NCI-H446 treated with DMSO at 0.1 percent for 48 hours (cell line): ENCODE data around the gene ACBD6.

Source experiments
- DNase-seq: peaks from one replicate; lab custom pipeline; 2025; lab: John Stamatoyannopoulos, UW

Gene ACBD6

GRCh38 chr1:180525715-180526039, 23.3 kb upstream of the ACBD6 start:
- DNase-seq = no peak

- DNase-seq = no peak
Measured at GRCh38 chr1:180524915-180525714, 22.7 kb upstream of the ACBD6 start.

DNA sequence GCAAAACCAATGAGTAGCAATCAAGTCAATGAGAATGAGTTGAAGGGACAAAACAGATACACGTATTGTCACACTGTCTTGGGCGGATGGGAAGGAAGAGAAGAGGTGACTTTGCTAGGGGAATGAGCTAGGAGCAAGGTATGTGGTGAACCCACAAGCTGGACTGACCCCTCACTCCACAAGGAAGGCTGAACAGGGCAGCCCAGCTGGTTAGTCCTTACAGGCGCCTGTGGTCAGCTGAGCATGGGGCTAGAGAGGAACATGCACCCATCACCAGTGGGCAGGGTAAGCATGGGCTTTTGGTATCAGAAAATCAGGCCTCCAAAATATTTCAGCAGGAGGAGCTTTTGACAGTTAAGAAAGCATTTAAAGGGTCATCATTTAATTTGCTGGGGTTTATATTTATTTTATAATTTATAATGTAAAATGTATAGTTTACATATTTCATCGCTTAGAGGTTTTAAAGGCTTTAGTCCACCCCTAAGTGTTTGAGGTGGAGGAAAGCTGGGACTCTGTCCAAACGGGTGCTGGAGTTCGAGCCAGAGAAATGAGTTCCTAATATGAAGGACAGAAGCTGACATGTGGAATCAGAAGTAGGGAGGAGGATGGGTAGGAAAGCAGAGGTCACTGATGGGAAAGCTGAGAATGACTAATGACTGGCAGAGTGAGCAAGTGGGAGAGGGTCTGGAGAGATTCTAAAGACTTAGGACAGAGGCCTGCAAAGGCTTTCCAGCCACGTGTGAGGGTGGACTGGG, 22.0 kb upstream of the ACBD6 start:
- DNase-seq = no peak

DNA sequence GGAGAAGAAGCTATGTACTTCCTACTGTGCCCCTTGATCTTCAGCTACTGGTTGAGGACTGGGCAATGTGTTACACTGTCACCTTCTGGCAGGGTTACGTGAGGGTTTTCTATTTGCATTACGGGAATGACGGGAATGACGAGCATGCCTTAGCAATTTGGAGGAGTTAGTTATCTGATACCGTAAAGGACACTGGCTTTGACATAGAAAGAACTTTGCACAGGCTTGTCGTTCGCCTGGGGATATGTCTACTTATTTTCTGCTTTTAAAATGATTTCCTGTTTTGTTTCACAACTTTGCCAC, 19.8 kb upstream of the ACBD6 start:
- no peak for DNase-seq

DNA sequence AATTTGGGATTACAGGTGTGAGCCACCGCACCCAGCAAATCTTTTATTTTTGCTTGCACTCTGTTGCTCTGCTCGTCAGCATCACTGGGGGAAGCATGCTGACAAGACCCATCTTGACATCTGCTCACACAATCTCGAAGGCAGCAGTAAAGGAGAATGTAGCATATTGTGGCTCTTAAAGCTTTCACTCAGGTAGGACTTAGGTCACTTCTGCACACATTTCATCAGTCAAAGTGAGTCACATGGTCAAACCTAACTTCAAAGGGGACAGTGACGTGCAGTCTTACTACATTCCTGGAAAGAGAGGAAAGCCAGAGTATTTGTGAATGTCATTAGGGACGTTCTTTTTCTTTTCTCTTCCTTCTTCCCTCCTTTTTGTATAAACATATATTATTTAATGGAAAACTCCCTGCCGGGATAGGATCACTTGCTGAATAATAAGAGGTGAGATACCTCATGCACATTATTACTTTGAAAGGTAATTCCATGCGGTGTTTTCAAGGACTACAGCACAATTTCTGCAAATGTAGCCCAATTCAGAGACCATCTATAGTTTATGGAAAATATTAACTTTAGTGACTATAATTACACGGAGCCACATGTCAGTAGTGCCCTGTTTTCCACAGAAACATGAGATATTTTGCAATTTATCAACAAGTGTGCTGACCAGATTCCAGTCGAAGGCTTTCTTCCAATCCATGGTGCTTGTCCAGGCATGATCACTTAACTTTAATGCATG, 19.3 kb upstream of the ACBD6 start:
- DNase-seq = no peak

DNA sequence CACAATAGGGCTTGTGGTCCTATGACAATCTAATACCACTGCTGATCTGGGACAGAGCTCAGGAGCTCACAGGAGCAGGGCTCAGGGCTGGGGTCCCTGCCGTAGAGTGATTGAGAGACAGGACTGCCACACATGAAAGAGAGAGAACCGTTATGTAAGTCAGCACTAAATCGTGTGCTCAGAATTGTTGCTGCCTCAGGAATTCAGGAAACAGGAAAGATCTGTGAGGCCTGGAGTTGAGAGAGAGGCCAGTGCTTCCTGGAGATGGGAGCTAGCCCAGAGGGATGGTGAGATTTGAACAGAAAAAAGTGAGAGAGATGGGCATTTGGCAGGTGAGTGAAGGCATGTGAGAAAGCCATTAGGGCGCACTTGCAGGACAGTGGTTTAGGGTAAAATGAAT, 17.5 kb upstream of the ACBD6 start:
- DNase-seq = no peak

DNA sequence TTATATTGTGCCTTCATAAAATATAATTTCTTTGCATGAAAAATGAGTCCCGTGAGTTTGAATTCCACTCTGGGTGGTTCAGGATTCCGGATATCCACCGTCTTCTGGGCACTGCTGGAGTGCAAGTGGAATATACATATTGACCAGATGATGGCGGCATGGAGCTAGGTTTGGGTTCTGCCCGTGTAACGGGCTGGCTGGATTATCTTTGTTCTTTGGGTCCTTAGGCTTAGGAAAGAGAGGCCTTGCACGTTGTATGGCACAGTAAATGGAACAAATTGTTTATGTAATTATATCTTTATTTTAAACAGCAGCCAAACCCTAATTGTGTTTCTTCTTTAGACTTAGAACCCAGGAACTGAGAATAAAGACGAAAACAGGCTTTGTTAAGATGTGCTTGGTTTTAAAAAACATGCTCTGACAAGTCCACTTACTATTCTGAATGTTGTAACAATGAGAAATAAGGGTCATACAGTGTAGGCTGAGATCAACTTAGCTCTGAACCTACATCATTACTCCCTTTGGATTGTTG, 13.5 kb upstream of the ACBD6 start:
- DNase-seq = peak; percentile 76

GRCh38 chr1:180515364-180515763, 13.0 kb upstream of the ACBD6 start:
- no peak for DNase-seq

GRCh38 chr1:180513531-180513930, 11.2 kb upstream of the ACBD6 start:
- no peak for DNase-seq

DNA sequence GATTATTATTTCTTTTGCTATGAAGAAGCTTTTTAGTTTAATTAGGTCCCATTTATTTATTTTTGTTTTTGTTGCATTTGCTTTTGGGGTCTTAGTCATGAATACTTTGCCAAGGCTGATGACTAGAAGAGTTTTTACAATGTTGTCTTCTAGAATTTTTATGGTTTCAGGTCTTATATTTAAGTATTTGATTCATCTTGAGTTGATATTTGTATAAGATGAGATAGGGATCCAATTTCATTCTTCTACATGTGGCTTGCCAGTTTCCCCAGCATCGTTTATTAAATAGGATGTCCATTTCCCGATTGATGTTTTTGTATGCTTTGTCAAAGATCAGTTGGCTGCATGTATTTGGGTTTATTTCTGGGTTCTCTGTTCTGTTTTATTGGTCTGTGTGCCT, 8.5 kb upstream of the ACBD6 start:
- DNase-seq = no peak

- no peak for DNase-seq
Measured at GRCh38 chr1:180508725-180509097, 6.3 kb upstream of the ACBD6 start.

DNA sequence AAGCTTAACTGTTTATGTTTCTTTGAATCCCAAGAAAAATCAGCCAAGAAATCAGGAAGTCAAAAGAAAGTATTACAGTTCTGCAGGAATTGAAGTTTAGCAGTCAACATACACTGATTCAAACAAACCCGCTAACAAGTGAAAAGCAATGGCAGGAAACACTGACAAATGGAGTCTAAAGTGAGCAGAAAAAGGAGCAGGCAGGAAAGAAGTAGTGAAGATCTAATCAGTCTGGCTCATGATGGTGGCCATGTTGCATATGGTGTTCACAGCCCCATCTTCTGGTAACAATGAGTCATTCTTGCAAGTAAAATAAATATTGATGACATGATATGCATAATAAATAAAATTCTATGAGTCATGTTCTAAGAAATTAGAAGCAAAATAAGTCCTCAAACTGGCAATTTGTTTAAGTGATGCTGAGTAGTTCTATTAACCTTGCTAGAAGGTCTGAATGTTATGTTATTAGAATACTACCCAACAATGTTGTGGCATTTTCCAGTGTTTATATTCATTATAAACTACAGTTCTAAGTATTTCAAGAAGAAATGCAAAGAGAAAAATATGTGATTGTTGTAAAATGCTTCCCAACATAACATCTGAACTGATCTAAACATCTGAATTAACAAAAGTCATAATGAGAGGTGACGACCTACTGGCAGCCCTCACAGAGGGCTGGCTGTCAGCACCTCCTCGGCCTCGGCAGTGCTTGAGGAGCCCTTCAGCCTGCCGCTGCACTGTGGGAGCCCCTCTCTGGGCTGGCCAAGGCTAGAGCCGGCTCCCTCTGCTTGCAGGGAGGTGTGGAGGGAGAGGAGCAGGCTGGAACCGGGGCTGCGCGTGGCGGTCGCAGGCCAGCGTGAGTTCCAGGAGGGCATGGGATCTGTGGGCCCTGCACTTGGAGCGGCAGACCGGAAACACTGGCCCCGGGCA, 5.7 kb upstream of the ACBD6 start:
- no peak for DNase-seq

DNA sequence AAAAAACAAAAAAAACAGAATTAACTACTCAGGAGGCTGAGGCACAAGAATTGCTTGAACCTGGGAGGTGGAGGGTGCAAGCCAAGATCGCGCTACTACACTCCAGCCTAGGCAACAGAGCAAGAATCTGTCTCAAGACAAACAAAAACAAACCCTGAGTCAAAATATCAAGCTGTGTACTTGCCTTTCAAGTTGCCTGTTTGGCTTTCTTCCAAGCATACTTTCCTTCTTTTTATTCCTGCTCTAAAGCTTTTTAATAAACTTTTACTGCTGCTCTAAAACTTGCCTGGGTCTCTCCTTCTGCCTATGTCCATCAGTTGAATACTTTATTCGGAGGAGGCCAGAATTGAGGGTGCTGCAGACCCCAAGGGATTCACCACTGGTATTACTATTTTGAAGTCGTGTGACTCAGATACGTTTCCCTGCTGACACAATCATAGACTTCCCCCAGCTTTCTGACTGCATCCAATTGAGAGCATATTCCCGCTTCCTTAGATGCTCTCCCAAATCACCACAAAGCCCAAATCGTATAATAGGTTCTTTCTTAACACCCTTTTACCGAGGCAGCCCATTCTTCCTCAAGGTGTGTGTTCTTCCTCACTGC, 3.5 kb upstream of the ACBD6 start:
- DNase-seq = no peak

DNA sequence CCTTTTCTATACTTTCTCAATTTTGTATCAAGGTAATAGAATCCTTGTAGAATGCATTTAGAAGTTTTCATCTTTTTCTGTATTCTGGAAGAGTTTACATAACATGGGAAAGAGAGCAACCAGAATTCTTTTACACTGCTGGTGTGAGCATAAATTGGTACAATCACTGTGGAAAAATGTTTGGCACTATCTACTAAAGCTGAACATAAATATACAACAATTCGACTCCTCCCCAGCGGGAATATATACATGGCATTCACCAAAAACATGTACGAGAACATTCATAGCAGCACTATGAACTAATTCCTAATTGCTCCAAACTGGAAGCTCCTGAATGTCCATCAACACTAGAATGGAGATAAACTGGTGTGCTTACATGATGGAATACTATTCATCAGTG, 1.8 kb upstream of the ACBD6 start:
- DNase-seq = no peak

GRCh38 chr1:180503280-180503862, 994 bp upstream of the ACBD6 start:
- no peak for DNase-seq

- no peak for DNase-seq
Measured at GRCh38 chr1:180501865-180502360, 464 bp downstream of the ACBD6 start.

DNA sequence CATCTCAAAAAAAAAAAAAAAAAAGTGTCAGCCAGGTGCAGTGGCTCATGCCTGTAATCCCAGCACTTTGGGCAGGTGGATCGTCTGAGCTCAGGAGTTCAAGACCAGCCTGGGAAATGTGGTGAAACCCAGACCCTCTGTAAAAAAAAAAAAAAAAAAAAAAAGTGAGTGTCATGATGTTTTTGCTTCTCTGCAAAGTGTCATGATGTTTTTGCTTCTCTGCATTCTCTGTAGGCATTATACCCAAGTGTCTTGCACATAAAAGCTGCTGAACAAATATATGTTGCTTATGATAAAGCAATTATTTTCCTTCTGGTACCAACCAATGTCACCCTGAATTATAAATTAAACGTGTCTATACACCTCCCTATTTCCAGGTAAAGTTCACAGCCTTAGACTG, 1.7 kb downstream of the ACBD6 start:
- no peak for DNase-seq

GRCh38 chr1:180498594-180498993, 3.8 kb downstream of the ACBD6 start:
- no peak for DNase-seq

GRCh38 chr1:180497826-180498225, 4.6 kb downstream of the ACBD6 start:
- DNase-seq = peak; percentile 9

GRCh38 chr1:180494370-180494769, 8.0 kb downstream of the ACBD6 start:
- DNase-seq = no peak

GRCh38 chr1:180489976-180490375, 12.4 kb downstream of the ACBD6 start:
- no peak for DNase-seq
